ENCODE results near the gene EDNRA.

DNA sequence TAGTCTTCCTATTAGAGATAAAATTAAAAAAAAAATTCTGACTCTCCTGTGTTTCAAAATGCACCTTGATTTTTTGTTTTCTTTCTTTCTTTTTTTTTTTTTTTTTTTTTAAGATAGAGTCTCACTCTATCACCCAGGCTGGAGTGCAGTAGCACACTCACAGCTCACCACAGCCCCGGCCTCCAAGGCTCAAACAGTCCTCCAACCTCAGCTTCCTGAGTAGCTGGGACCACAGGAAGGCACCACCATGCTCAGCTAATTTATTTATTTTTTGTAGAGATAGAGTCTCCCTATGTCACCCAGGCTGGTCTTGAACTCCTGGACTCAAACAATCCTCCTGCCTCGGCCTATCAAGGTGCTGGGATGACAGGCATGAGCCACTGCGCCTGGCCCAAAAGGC is 95.2 kb downstream of the EDNRA start:
- TF ChIP-seq POLR2A (IDR thresholded peaks at IDR 0.05) (no peak), EP300 (IDR thresholded peaks at IDR 0.05) (no peak), POLR2AphosphoS5 (IDR thresholded peaks at IDR 0.05) (no peak)
- TF ChIP-seq, protein P1, sequence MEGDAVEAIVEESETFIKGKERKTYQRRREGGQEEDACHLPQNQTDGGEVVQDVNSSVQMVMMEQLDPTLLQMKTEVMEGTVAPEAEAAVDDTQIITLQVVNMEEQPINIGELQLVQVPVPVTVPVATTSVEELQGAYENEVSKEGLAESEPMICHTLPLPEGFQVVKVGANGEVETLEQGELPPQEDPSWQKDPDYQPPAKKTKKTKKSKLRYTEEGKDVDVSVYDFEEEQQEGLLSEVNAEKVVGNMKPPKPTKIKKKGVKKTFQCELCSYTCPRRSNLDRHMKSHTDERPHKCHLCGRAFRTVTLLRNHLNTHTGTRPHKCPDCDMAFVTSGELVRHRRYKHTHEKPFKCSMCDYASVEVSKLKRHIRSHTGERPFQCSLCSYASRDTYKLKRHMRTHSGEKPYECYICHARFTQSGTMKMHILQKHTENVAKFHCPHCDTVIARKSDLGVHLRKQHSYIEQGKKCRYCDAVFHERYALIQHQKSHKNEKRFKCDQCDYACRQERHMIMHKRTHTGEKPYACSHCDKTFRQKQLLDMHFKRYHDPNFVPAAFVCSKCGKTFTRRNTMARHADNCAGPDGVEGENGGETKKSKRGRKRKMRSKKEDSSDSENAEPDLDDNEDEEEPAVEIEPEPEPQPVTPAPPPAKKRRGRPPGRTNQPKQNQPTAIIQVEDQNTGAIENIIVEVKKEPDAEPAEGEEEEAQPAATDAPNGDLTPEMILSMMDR (IDR thresholded peaks at IDR 0.05), result no peak
